Activated gamma-delta T cell (primary cell): ENCODE measurements around the gene CASP14.
"Not testable (repeated sequence)": the region's sequence is repeated elsewhere in the genome, so short reads cannot be mapped to it uniquely, and the experiment has no call there.

Experiments
- DNase-seq: peaks from one replicate; lab custom pipeline; 2025; lab: John Stamatoyannopoulos, UW
- total RNA-seq, 2 donors: gene quantifications; one replicate each; lab custom pipeline; 2026; lab: John Stamatoyannopoulos, UW

The CASP14 gene
- 0 reads per million in 2 donors for total RNA-seq

- DNase-seq, result no peak
These were observed at the start of gene CASP14 for GRCh38 chr19:15048885-15049541. TSS of gene CASP14 (plus strand) at chr19:15049480. CDS start at chr19:15052252, 2,772 bp downstream.

DNA sequence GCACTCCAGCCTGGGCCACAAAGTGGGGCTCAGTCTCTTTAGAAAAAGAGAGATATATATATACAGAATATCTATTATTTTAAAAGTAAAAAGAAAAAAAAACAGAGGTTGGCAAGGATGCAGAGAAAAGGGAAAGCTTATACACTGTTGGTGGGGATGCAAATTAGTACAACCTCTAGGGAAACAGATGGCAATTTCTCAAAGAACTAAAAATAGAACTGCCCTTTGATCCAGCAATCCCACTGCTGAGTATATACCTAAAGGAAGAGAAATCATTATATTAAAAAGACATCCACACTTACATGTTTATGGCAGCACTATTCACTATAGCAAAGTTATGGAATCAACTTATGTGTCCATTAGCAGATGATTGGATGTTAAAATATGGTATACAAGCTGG, 41.0 kb upstream of the CASP14 start:
- no peak for DNase-seq

DNA sequence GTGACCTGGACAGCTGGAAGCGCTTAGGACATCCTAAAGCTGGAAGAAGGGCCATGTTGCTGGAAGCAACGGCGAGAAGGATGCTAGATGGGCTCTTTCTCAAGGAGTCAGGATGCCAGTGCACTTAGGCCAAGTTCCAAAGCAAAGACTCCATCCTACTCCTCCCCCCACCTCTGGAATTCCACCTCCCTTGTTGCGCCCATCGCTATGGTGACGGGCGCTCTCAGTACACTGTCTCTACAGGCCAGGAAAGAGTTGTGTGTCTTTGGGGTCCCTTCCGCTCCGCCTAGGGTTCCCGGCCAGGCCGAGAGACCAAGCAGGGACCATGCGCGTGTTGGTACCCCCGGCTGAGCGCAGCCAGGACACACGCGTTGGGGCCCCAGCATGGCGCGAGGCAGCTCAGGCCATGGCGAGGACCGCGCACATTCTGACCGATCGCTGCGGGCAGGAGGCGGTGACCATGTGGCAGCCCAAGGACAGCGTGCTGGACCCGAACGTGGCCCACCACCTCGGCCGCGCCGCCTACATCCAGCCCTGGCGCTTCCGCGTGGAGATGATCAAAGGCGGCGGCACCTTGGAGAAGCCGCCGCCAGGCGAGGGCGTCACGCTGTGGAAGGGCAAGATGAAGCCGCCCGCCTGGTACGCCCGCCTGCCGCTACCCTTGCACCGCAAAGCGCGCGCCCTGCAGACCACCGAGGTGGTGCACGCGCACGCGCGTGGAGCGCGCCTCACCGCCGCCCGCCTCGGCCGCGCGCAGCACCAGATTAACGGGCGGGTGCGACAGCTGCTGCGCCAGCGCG, 38.6 kb upstream of the CASP14 start:
- no peak for DNase-seq

- DNase-seq, result no peak
These were observed 34.7 kb upstream of the CASP14 start for GRCh38 chr19:15014579-15014978.

GRCh38 chr19:15015946-15016542, 33.2 kb upstream of the CASP14 start:
- no peak for DNase-seq

DNA sequence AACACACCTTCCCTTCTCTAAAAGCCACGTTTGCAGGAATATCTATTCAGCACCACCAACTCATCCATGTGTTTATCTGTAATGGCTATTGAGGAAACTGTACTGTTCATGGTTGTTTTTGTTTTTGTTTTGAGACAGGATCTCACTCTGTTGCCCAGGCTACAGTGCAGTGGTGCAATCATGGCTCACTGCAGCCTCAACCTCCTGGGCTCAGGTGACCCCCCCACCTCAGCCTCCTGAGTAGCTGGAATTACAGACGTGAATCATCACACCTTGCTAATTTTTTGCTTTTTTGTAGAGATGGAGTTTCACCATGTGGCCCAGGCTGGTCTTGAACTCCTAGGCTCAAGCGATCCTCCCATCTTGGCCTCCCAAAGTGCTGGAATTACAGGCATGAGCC, 30.4 kb upstream of the CASP14 start:
- not testable (repeated sequence) for DNase-seq

DNA sequence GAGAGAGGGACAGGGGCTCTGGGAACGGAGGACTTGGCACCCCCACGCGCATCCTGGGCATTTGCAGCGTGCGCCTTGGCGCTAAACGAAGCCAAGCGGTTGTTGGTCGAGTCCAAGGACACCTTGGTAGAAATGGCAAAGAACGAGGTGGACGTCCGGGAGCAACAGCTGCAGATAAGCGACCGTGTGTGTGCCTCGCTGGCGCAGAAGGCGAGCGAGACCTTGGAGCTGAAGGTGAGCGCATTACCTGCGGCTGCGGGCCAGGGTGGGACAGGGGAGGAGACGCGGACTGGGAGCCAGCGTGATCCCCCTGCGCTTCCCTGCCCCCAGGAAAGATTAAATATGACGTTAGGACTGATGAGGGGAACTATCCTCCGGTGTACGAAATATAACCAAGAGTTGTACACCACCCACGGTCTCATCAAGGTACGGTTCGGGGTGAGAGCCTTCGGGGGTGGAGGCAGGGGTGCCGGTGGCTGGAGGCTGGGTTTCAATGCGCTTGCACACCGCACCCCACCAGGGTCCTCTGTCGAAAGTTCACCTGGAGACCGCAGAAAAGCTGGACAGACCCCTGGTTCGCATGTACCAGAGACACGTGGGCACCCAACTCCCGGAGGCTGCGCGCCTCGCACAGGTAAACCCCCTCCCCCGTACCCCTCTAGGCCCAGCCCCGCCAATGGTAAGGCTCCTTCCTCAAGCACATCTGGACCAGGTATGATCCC, 27.8 kb upstream of the CASP14 start:
- no peak for DNase-seq

- DNase-seq, result no peak
These were observed 26.5 kb upstream of the CASP14 start for GRCh38 chr19:15022752-15023151.

- no peak for DNase-seq
These were observed 24.1 kb upstream of the CASP14 start for GRCh38 chr19:15025217-15025616.

DNA sequence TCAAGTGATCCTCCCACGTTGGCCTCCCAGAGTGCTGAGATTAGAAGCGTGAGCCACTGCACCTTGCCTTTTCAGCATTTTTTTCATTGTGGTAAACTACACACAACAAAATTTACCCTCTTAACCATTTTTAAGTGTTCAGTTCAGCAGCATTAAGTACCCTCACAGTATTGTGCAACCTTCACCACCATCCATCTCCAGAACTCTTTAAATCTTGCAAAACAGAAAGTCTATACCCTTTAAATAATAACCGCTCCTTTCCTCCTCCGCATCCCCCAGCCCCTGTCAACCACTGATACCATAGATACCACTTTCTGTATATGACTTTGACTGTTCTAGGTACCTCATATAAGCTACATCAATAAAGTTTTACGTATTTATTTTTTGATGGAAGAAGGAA, 20.8 kb upstream of the CASP14 start:
- DNase-seq, result no peak

DNA sequence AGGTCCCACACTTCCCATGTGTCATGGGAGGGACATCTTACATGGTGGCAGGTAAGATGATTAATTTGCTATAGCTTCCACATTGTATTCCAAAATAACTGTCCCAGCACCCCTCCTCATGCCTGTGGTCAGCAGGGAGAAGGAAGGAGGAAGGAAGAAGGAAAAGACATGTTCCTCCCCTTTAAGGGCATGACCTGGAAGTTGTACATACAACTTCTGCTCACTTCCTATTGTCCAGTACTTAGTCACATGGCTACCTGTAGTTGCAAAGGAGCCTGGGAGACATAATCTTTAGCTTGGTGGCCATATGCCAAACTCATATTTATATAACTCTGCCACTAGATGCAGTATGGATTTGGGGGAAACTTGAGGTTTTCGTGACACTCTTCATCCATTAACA, 17.6 kb upstream of the CASP14 start:
- DNase-seq, result no peak

GRCh38 chr19:15035795-15036311, 13.4 kb upstream of the CASP14 start:
- DNase-seq, result no peak

DNA sequence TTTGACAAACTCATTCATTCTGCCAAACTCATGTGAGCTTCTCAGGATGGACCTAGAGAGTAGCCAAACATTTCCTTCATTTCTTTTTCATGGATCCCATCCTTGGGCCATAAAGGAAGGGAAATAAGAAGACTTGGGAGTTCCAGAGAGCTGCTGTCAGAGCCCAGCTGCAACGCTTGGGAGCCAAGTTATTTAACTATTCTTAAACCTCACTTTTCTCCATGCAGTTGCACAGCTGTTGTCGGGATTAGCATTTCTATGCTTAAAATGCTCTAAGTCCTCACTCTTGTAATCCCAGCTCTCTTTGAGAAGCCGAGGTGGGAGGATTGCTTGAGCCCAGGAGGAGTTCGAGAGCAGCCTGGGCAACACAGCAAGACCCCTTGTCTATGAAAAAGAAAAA, 11.7 kb upstream of the CASP14 start:
- DNase-seq, result no peak

- DNase-seq, result no peak
These were observed 11.0 kb upstream of the CASP14 start for GRCh38 chr19:15038294-15038693.

DNA sequence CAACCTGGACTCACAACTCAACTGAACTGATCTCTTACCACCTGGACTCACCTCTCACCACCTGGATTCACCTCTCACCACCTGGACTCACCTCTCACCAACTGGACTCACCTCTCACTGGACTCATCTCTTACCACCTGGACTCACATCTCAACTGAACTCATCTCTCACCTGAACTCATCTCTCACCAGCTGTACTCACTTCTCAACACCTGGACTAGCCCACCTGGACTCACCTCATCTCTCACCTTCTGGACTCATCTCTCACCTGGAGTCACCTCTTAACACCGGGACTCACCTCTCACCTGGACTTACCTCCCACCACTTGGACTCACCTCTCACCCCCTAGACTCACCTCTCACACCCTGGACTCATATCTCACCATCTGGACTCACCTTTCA, 7.3 kb upstream of the CASP14 start:
- DNase-seq, result no peak

DNA sequence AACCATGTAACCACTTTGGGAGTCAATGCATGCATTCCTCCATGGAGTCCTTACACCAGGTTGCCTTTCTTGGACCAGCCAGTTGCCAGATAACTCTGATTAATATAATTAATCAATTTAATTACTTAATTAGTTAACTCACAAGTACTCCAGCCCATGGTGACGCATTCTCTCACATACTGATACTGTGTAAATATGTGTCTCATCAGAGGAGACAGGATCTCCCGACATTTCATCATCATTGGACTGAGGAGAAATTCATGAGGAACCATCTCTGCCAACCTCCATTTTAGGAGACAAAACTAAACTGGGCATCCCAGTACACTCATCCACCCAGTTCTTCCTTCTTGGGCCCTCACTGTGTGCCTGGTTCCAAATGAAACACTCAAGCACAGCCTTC, 6.5 kb upstream of the CASP14 start:
- DNase-seq, result no peak

DNA sequence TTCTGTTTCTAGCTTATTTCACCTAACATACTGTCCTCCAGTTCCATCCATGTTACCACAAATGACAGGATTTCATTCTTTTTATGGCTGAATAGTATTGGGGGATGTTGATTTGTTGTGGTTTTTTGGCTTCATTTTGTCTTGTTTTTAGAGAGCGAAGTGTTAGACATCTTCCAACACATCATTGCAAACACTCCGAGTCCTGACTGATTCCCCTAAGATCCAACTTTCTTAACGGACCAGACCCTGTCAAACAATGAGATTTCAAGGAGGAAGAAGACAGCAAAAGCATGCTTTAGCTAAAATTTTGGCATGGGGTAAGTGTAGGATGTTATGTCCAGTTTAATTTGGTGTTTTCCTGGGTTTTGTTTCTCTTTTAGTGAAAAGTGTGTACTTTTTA, 3.8 kb upstream of the CASP14 start:
- no peak for DNase-seq

- DNase-seq, result no peak
These were observed 1.6 kb upstream of the CASP14 start for GRCh38 chr19:15047680-15048079.

DNA sequence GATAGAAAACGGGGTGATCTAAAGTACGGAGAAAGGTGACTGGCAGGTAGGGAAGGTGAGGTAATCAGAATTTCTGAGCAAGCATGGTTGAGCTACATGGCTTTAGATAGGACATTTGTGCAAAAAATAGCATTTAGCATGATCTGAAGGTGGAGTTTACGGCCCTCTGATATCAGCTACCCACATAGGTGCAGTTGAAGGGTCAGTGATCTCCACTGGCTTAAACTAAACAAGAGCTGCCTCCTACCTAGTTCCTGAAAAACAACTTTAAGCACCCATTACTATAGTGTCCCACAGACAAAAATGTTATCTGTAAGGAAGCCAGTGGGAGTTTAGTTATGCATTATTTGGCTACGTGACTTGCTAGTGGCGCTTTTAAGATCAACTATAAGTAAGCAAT, 1.2 kb upstream of the CASP14 start:
- DNase-seq, result no peak

- no peak for DNase-seq
These were observed 1.4 kb downstream of the CASP14 start for GRCh38 chr19:15050639-15051038.

DNA sequence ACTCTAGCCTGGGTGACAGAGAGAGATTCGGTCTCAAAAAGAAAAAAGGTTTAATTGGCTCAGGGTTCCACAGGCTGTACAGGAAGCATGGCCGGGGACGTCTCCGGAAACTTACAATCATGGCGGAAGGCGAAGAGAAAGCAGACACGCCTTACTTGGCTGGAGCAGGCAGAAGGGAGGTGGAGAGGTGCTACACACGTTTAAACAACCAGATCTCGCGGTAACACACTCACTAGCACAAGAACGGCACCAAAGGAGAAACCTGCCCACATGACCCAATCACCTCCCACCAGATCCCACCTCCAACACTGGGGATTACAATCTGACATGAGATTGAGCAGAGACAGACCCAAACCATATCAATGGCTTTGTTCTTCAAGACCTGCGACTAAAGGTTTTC, 12.8 kb downstream of the CASP14 start:
- DNase-seq, result no peak

DNA sequence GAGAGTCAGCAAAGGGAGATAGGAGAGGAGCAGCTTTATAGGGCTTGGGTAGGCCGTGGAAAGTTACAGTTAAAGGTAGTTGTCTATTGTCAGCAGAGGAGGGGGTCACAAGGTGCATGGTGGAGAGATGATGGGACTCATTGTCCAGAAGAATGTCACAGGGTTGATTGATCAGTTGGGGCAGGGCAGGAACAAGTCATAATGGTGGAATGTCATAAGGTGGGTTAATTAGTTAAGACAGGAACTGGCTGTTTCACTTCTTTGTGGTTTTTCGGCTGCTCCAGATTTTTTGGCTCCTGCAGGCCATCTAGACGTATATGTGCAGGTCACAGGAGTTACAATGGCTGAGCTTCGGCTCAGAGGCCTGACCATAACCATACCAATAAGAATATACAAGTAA, 21.1 kb downstream of the CASP14 start:
- DNase-seq, result not testable (repeated sequence)
